Measurements from ENCODE around the gene CXCL1.

The CXCL1 gene

DNA sequence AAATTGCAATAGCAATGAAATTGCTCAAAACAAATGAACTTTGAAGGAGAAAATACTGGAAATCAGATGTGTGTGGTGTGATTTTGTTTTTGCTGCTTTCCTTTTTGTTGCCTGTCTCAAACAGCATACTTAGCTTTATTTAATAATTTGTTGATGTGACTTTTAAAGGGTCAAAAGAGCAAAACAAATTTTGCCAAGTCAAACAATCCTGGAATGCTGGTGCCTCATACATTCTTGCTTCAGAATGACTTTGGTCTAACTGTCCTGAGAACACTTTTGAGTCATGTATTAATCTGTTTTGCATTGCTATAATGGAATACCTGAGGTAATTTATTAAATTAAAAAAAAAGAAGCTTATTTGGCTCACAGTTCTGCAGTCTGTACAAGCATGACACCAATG, 12.7 kb upstream of the CXCL1 start:
- ChIA-PET POLR2A (no interaction called here), CTCF (interaction anchor here (1.2 kb wide), 1 partner anchor 129 kb away, joined by 3 read pairs; no protein-coding TSS in a partner anchor)
- TF ChIP-seq, protein P1, sequence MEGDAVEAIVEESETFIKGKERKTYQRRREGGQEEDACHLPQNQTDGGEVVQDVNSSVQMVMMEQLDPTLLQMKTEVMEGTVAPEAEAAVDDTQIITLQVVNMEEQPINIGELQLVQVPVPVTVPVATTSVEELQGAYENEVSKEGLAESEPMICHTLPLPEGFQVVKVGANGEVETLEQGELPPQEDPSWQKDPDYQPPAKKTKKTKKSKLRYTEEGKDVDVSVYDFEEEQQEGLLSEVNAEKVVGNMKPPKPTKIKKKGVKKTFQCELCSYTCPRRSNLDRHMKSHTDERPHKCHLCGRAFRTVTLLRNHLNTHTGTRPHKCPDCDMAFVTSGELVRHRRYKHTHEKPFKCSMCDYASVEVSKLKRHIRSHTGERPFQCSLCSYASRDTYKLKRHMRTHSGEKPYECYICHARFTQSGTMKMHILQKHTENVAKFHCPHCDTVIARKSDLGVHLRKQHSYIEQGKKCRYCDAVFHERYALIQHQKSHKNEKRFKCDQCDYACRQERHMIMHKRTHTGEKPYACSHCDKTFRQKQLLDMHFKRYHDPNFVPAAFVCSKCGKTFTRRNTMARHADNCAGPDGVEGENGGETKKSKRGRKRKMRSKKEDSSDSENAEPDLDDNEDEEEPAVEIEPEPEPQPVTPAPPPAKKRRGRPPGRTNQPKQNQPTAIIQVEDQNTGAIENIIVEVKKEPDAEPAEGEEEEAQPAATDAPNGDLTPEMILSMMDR (IDR thresholded peaks at IDR 0.05; ENCODE audit: insufficient read depth, low read length, missing control alignments), result no peak
- no peak for DNase-seq (ENCODE audit: low read depth, low spot score)
- H3K4me3 ChIP-seq (ENCODE audit: low read depth, low read length), result no peak overlapping the region

DNA sequence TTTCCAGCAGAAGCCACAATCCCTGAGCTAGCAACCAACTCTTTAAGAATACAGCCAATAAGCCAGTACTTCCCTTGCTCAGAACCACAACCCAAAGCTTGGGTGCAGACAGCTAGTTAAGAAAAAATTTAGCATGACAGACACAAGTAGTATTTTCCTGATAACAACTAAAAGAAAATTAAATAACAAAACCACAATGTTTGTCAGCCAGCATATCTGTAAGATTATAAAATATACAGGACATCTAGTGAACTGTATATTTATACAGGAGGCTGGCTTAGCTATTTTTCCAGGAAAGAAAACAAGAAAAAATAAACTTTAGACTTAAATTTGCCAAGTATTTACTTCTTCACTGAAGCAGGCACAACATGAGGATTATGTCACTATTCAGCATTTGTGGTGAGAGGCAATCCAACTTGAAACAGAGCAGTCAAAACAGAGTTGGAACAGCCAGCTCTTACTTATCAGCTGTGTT, 9.5 kb upstream of the CXCL1 start:
- no peak overlapping the region for H3K4me3 ChIP-seq (ENCODE audit: low read depth, low read length)
- POLR2A ChIA-PET, result interaction anchor here (0.6 kb wide), 1 partner anchor 23 kb away, joined by 3 read pairs; no protein-coding TSS in a partner anchor
- no peak for DNase-seq (ENCODE audit: low read depth, low spot score)
- CTCF ChIA-PET, result interaction anchor here (0.8 to 2.0 kb wide), 5 partner anchors 9 to 584 kb away, joined by 3 to 5 read pairs (median 4); partner anchors contain the start of gene CXCL1
- TF ChIP-seq, protein P1 (IDR thresholded peaks at IDR 0.05; ENCODE audit: insufficient read depth, low read length, missing control alignments), result no peak

DNA sequence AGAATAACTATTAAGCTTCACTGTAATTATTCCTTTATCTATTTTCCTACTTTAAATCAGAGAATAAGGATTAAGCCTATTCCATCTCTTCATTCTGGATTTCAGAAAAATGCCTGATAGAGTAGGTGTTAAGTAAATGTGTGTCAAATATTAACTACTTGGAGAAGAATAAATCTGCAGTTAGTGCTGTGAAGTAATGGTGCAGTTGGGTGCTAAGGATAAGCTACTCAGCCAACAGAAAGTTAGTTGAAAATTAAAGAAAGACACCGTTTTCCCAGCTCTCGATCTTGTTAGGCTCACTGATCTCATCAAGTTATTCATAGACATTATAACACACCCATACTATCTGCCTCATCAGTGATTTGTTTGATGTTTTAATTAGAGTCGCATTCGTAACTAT, 9.0 kb upstream of the CXCL1 start:
- POLR2A ChIA-PET, result interaction anchor here (0.6 kb wide), 1 partner anchor 22 kb away, joined by 3 read pairs; no protein-coding TSS in a partner anchor
- TF ChIP-seq, protein P1 (IDR thresholded peaks at IDR 0.05; ENCODE audit: insufficient read depth, low read length, missing control alignments), result no peak
- DNase-seq (ENCODE audit: low read depth, low spot score), result no peak
- H3K4me3 ChIP-seq (ENCODE audit: low read depth, low read length), result no peak overlapping the region
- CTCF ChIA-PET, result interaction anchor here (1.3 to 1.6 kb wide), 2 partner anchors 9 to 275 kb away, joined by 3 to 4 read pairs; partner anchors contain the start of gene CXCL1

DNA sequence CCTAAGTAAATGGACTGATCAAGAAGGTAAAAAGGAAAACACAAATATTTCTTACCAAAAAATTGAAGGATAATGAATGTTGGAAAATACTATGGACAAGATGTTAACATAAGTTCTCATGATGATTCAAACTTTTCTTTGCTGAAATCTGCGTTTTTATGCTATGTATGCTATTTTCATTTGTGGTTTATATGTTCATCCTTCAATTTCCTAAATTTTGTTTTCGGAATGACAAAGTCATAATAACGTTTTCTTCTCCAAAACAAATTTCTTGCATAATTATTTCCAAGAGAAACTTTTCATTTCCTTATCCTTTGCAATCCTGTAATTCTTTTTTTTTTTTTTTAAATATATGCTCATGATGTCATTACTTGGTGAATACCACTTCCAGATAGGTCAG, 8.3 kb upstream of the CXCL1 start:
- ChIA-PET CTCF (interaction anchor here (1.6 kb wide), 1 partner anchor 274 kb away, joined by 3 read pairs; no protein-coding TSS in a partner anchor), POLR2A (no interaction called here)
- DNase-seq (ENCODE audit: low read depth, low spot score), result no peak
- no peak overlapping the region for H3K4me3 ChIP-seq (ENCODE audit: low read depth, low read length)
- TF ChIP-seq, protein P1 (IDR thresholded peaks at IDR 0.05; ENCODE audit: insufficient read depth, low read length, missing control alignments), result no peak

DNA sequence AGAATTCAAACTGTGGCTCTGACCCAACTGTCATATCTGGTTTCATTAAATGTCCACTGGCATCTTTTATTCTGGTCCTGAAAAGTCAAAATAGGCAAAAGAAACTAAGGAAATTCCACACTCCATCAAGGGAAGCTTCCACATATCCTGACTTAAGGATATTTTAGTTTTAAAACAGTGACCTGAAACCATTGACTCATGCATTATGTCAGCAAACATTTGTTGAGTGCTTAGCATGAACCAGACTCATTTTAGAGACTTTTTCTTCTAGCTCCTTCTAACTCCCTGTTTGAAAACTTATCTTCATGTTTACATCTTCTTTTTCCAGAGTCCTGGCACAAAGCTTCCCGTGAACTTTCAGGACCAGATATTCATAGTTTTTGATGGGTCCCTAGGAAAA, 6.9 kb upstream of the CXCL1 start:
- TF ChIP-seq, protein P1 (IDR thresholded peaks at IDR 0.05; ENCODE audit: insufficient read depth, low read length, missing control alignments), result no peak
- DNase-seq (ENCODE audit: low read depth, low spot score), result no peak
- CTCF ChIA-PET, result interaction anchor here (1.2 to 3.1 kb wide), 4 partner anchors 9 to 200 kb away, joined by 3 to 9 read pairs (median 4); partner anchors contain the start of gene PF4V1
- POLR2A ChIA-PET, result no interaction called here
- H3K4me3 ChIP-seq (ENCODE audit: low read depth, low read length), result no peak overlapping the region

DNA sequence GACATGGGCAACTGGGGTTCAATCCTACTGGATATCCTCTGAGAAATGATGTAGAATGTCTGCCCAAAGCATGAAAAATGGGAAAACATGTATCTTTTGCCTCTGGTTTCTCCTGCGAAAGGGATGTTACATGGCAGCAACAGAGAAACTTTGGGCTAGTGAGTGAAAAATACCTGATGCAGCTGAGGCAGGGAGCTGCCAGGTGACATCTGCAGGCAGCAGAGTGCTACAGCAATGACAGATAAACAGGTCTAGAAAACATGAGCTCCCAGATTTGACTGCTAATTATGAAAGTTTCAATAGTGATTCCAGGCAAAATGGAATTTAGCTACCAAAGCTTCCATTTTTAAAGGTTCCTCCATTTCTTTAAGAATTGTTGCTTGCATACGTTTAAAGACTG, 4.8 kb upstream of the CXCL1 start:
- CTCF ChIA-PET, result interaction anchor here (0.6 to 3.1 kb wide), 5 partner anchors 10 to 202 kb away, joined by 3 to 9 read pairs (median 3); partner anchors contain the start of gene PF4V1
- TF ChIP-seq, protein P1 (IDR thresholded peaks at IDR 0.05; ENCODE audit: insufficient read depth, low read length, missing control alignments), result peak; percentile 7
- POLR2A ChIA-PET, result no interaction called here

More for the DNA sequence above, 4.8 kb upstream of the CXCL1 start:
- no peak overlapping the region for H3K4me3 ChIP-seq (ENCODE audit: low read depth, low read length)
- no peak for DNase-seq (ENCODE audit: low read depth, low spot score)
